ENCODE results near the gene PUM1. TPM values are rescaled to one million over a fixed set of nuclear protein-coding genes. Genes with fewer than 3 reads are reported as not detected.

Gene PUM1
- total RNA-seq, 1 donor from 2014 or later = 185 TPM

DNA sequence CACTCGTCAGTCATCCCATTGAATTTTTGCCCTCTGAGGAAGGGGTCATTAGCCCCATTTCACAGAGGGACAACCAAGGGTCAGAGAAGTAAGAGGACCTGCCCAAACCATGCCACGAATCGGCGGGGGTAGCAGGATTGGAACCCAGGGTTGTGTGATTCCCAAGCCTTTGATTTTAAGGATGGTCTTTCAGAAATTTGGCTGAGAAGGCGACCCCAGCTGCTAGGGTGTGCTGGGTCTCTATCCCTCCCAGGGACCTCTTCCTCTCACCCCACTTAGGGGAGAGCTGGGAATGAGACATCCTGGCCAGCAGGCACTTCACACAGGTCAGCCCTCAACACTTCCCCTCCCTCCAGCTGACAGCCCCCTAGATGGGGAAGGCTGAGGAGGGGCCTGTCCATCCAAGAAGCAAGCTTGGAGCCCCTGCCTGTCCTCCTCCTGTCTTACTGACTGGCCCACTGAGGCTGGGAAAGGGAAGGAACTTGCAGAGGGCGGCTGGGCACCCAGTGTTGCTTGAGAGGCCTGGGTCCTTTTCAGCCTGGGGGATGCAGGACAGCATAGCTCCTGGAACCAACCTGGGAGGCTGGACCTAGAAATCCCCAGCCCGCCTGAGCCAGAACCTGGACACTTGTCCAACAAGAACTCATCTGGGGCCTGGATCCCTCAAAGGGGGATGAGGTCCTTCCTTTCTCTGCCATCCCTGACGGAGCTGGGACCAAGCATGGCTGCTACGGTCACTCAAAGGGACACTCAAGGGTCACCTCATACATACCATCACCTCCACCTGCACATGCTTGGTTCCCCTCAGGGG lies 158.7 kb downstream of the PUM1 start:
- DNase-seq (ENCODE audit: low read depth) = no peak

GRCh38 chr1:30905916-30906620 lies 159.4 kb downstream of the PUM1 start:
- no peak for DNase-seq (ENCODE audit: low read depth)

DNA sequence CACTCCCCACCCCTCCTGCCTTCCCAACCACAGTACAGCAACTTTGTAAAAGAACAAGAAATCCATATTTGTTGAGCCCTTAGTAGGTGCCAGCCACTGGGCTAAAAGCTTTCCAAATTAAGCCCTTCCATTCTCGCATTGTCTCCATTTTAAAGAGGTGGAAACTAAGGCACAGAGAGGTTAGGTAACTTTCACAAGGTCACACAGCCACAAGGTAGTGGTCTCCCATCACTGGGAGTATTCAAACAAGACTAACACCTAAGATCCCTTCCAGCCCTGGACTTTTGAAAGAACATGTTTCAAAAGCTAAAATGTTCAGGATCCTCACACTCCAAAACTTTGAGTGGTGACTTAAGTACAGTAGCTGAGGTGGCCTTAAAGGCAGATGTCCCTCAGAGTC lies 160.1 kb downstream of the PUM1 start:
- DNase-seq (ENCODE audit: low read depth) = no peak

DNA sequence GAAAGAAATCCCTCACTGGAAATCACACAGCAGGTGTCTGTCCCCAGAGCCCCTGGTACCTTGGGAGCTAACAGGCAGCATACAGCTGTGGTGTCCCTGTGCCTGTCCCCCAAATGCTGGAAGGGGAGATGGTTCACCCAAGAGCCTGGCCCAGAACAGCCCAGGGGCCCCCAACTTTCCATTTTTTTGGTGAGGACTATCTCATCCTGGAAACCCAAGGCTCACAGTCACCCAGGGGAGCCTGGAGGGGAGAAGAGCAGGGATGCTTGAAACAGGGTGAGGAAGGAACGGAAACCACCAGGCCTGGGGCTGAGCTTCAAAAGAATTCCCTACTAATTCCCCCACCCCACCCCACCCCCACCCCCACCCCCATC lies 160.6 kb downstream of the PUM1 start:
- DNase-seq (ENCODE audit: low read depth) = no peak

DNA sequence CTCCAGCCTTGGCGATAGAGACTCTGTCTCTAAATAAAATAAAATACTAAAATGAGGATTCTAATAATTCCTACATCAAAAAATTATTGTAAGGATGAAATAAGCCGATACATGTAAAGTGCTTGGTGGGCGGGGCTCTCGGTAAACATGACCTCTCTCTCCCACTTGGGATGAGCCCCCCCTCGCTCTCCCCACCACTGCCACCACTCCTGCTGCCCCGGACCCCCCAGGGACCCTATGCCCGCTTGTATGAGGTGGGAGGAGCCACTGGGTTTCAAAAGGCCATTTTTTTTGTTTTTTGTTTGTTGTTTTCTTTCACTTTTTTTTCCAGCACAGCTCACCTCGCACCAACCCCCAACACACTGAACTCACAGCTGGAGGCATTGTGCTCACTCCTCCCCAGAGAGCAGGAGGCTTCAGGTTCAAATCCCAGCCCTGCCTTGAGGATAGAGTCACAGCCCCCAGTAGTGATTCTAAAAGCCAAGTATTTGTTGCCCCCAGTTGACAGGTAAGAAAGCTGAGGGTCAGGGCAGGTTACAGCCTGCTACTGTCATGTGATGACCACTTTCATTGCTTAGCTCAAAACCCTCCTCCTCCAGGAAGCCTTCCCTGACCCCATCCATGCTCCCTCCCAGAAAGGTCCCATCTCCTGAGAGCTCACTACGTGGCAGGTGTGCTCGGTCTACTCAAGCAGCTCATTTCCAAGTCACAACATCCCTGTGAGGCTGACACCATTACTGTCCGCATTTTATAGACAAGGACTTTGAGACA lies 161.1 kb downstream of the PUM1 start:
- no peak for DNase-seq (ENCODE audit: low read depth)

DNA sequence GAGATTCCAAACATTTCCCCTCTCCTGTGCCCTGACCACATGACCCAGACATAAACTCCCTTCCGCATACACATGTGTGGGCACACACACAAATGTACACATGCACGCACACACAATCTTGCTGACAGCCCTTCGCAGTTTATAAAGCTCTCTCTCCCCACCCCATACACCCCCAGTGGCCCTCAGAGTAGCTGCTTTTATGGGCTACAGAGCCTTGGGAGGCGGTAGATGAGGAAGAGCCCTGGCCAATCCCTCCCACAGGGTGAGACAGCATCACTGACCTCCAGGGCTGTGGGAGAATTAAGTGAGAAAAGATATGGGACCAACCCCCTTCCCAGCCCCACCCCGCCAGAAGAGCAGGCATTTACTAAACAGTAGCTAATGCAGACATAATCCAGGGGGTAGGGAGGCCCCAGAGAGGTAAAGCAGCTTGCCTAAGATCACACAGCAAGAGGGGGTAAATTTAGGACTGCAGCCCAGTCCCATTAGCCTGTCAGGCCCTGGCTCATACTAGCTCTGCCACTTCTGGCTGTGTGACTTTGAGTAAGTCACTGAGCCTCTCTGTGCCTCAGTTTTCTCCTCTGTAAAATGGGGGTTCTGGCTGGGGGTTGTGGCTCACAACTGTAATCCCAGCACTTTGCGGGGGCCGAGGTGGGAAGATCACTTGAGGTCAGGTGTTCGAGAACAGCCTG lies 162.0 kb downstream of the PUM1 start:
- DNase-seq (ENCODE audit: low read depth) = no peak

- DNase-seq (ENCODE audit: low read depth) = no peak
Observed at GRCh38 chr1:30902593-30903290, 162.8 kb downstream of the PUM1 start.

DNA sequence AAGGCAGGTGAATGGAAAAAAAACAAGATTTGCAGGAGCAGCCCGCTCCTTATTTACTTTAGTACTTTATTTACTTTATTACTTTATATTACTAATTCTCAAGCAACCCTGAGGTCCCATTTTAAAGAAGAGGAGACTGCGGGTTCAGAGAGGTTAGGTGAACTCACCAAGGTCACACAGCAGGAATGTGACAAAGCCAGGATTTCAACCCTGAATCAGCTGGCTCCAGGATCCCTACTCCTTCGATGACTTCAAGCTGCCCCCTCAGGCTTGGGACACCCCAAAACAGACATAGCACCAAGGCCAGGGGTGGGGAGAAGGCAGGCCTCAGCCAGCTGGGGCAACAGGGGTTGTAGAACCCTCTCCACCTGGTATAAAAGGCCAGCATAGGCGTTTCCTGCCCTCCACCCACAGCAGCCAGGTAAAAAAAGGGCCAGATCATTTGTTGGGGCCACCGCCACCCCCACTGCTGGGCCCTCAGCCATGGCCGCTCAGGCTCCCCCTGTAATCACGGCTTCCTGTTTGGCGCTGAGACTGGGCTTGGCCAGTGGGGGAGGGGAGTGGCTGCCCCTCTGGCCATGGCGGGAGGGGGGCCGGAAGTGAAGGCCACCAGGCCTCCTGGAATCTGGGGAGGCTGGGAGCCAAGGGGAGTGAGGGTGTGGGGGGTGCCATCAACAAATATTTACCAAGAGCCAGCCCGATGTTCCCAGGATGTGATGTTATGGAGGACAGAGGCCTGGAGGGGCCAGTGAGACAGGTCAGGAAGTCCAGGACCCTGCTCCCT lies 163.5 kb downstream of the PUM1 start:
- no peak for DNase-seq (ENCODE audit: low read depth)

DNA sequence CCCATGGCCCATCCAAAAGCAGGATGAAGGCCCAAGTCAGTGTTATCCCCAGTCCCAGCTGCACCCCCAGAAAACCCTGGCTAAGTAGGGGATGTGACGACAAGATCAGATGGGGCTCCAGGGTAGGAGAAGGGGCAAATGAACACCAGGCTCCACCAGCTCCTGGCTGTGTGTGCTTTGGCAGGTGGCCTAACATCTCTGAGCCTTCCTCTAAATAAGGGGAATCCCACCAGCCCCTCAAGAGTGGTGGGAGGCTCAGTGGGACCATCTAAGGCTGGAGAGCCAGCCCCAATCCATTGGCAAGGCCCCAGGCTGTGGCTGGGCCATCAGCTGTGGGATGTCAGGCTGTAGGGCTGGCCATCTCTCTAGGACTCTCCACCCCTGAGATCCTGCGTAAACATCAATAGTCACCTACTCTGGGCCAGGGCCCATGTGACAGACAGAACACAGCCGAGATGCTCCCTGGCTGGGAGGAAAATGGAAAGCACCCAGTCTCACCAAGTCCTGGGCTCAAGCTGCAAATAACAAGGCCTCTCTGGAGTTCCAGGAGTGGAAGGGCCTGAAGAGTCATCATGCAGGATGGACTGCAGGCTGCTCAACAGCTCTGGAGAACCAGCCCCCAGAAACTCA lies 164.5 kb downstream of the PUM1 start:
- no peak for DNase-seq (ENCODE audit: low read depth)

DNA sequence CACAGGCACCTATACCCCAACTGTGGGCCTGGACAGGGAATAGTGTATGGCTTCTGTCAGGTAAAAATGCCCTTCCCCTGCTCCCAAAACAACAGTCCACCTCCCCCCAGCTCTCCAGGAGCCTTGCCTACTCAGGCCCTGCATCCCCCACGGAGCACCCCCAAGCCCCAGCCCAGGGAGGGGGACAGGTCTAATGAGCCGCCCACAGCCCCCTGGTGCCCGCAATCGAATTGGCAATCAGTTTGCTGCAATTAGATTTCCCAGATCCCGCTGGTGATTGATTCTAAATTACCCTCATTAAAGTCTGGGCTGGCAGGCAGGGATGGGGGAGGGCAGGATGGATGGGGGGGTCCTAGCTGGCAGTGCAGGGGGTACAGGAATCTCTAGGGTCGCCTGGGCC lies 165.0 kb downstream of the PUM1 start:
- DNase-seq (ENCODE audit: low read depth) = no peak

- DNase-seq (ENCODE audit: low read depth) = no peak
Observed at GRCh38 chr1:30899577-30900389, 165.7 kb downstream of the PUM1 start.

- DNase-seq (ENCODE audit: low read depth) = no peak
Observed at GRCh38 chr1:30898031-30898815, 167.3 kb downstream of the PUM1 start.

DNA sequence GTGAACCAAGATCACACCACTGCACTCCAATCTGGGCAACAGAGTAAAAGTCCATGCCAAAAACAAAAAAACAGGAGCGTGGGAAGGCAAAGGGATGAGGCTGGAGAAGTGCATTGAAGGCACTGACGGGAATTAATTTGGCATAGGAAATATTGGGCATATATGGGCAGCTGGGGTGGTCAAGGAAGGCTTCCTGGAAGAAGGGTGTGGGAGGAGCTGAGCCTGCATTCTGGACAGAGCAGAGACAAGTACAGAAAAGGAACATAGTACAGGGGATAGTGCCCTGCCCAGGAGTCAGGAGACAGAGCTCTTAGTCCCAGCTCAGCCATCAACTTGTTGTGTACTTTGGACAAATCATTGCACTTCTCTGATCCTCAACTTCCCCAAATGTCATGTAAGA lies 168.6 kb downstream of the PUM1 start:
- DNase-seq (ENCODE audit: low read depth) = no peak

DNA sequence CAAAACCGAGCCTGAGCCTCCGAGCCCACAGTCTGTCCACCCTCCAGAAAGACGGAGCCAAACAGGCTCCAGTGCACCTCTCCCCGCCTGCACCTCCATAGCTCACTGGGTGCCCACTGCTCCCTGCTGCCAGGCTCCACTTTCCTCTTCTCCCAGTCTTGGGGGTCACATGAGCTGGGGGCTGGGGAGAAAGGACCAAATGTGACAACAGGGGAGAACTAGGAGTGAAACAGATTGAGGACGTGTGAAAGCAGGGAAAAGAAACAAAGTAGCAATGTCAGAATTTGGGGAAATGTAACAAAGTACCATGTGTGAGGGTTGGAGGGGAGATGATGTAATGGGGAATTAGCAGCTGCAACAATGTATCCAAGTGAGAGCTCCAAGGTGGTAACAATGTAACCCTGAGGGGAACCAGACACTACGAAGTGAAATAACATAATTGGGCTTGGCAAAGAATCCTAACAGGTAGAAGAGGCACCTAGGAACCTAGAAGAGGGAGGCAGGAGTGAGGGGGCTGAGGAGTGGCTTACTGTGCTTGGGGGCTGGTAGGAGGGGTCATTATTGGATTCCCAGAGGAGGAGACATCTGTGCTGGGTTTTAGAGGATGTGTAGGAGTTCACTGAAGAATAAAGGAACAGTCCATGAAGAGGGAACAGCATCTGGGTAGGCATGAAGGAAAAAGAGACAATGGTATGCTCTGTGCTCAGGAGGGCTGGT lies 169.4 kb downstream of the PUM1 start:
- DNase-seq (ENCODE audit: low read depth) = no peak

DNA sequence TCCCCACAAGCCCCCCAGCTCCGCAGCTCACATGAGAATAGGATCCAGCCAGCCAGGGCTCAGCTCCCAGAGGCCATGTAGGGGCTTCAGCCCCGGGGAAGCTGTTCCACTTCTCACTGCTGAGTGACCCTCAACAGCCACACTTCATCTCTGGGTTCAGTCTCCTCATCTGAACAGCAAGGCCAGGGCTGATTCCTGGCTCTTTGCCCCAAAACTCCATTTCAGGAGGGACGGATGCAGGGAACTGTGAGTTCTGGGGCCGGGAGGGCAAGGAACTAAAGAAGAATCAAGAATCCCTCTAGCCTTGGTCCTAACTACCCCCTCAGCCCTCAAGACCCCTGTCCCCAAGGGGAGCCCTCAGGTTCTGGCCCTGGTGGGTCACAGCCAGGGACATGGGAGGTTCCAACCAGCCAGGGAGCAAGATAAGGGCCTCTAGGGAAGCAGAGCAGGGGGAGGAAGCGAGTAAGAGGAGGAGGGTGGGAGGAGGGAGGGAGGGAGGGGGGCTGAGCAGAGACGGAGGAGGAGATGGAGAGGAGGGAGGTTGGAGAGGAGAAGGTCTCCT lies 170.1 kb downstream of the PUM1 start:
- no peak for DNase-seq (ENCODE audit: low read depth)

DNA sequence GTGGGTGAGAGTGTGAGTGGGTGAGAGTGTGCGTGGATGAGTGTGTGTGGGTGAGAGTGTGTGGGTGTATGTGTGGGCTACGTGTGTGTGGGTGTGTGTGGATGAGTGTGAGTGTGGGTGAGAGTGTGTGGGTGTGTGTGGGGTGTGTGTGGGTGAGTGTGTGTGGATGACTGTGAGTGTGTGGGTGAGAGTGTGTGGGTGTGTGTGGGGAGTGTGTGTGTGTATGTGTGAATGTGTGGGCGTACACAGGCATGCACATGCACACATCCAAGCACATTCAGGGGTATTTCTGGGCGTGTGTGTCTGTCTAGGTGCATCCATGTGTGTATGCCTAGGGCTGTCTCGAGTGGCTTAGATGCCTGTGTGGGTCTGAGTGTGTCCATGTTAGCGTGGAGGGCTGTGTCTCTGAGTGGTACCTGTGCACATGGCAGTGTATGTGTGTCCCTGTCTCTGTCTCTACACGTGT lies 171.0 kb downstream of the PUM1 start:
- DNase-seq (ENCODE audit: low read depth) = no peak

- DNase-seq (ENCODE audit: low read depth) = no peak
Observed at GRCh38 chr1:30893776-30894507, 171.6 kb downstream of the PUM1 start.
